ENCODE data around the gene ABTB2.

Gene ABTB2

GRCh38 chr11:34105079-34105956, 252.5 kb downstream of the ABTB2 start, which contains the start of gene NAT10:
TSS of gene NAT10 (plus strand) at chr11:34105629. CDS start at chr11:34108226, 2,597 bp downstream.
- peak; percentile 96 for DNase-seq (ENCODE audit: low read depth)

- DNase-seq (ENCODE audit: low read depth): no peak
Measured at GRCh38 chr11:34104680-34105078, 253.1 kb downstream of the ABTB2 start.

Data from stimulated activated CD8-positive, alpha-beta memory T cell treated with anti-CD3 and anti-CD28 coated beads, Interleukin-15, amount 100 ng/mL, for 1 hour (primary cell).